Karpas-422 (cell line): ENCODE measurements around the gene CUL9. TPM values are rescaled to one million over a fixed set of nuclear protein-coding genes. Genes with fewer than 3 reads are reported as not detected.
A peak's percentile ranks its signal among the peaks of the same experiment; 100 is the strongest.

Experiments
- DNase-seq: peaks from one replicate; pipeline ENCODE4 v3.0.0-alpha.2; 2015
- H2AFZ ChIP-seq: fragments of 200-600 bp; sonication (generic); 2 replicates; pipeline ENCODE4 v1.6.1; 2014; ENCODE audit warnings: antibody characterized with exemption, low read length, mixed read lengths
- H3K27ac ChIP-seq: fragments of 200-600 bp; sonication (generic); 2 replicates; pipeline ENCODE4 v1.5.1; 2014; ENCODE audit warnings: mild to moderate bottlenecking, low read length, moderate library complexity
- H3K27me3 ChIP-seq: fragments of 200-600 bp; sonication (generic); 2 replicates; pipeline ENCODE4 v1.6.1; 2014; ENCODE audit warnings: low read length, mixed read lengths
- H3K36me3 ChIP-seq: fragments of 200-600 bp; sonication (generic); 2 replicates; pipeline ENCODE4 v1.6.1; 2014; ENCODE audit warnings: low read length, mixed read lengths; ENCODE audit not compliant: insufficient read depth
- H3K4me1 ChIP-seq: fragments of 200-600 bp; sonication (generic); 2 replicates; pipeline ENCODE4 v1.6.1; 2014; ENCODE audit warnings: mild to moderate bottlenecking, low read length, mixed read lengths
- H3K4me2 ChIP-seq: fragments of 200-600 bp; sonication (generic); 2 replicates; pipeline ENCODE4 v1.6.1; 2014; ENCODE audit warnings: low read length, low read depth, mild to moderate bottlenecking; ENCODE audit not compliant: poor library complexity, severe bottlenecking
- H3K4me3 ChIP-seq: fragments of 200-600 bp; sonication (generic); 2 replicates; pipeline ENCODE4 v1.5.1; 2014; ENCODE audit warnings: mild to moderate bottlenecking, antibody characterized with exemption, low read length, mixed read lengths
- H3K79me2 ChIP-seq: fragments of 200-600 bp; sonication (generic); 2 replicates; pipeline ENCODE4 v1.6.1; 2014; ENCODE audit warnings: mild to moderate bottlenecking, low read length, mixed read lengths
- H3K9ac ChIP-seq: fragments of 200-600 bp; sonication (generic); 2 replicates; pipeline ENCODE4 v1.6.0; 2014; ENCODE audit warnings: low read length
- H3K9me2 ChIP-seq: fragments of 200-600 bp; sonication (generic), shearing (Covaris generic); replicated peaks from 2 replicates; pipeline ENCODE4 v1.6.0; 2014; ENCODE audit warnings: mild to moderate bottlenecking, low read length, moderate library complexity; ENCODE audit not compliant: insufficient read depth
- H3K9me3 ChIP-seq: fragments of 300-700, 200-600 bp; sonication (generic); 2 replicates; pipeline ENCODE4 v1.6.1; 2014; ENCODE audit warnings: low read length, mixed read lengths
- H4K20me1 ChIP-seq: fragments of 200-600 bp; sonication (generic); 2 replicates; pipeline ENCODE4 v1.6.1; 2014; ENCODE audit warnings: mild to moderate bottlenecking, antibody characterized with exemption, low read length, low read depth; ENCODE audit not compliant: insufficient read depth
- total RNA-seq: library from RNA; depleted of rRNA; stranded (reverse); fragments of >200 nt; shearing (Covaris generic); gene quantifications from 2 replicates; pipeline ENCODE4 v1.2.3, GENCODE V29; 2014; ENCODE audit warnings: low replicate concordance

The CUL9 gene
- total RNA-seq, 1 experiment from 2014 or later: 34.9 TPM

DNA sequence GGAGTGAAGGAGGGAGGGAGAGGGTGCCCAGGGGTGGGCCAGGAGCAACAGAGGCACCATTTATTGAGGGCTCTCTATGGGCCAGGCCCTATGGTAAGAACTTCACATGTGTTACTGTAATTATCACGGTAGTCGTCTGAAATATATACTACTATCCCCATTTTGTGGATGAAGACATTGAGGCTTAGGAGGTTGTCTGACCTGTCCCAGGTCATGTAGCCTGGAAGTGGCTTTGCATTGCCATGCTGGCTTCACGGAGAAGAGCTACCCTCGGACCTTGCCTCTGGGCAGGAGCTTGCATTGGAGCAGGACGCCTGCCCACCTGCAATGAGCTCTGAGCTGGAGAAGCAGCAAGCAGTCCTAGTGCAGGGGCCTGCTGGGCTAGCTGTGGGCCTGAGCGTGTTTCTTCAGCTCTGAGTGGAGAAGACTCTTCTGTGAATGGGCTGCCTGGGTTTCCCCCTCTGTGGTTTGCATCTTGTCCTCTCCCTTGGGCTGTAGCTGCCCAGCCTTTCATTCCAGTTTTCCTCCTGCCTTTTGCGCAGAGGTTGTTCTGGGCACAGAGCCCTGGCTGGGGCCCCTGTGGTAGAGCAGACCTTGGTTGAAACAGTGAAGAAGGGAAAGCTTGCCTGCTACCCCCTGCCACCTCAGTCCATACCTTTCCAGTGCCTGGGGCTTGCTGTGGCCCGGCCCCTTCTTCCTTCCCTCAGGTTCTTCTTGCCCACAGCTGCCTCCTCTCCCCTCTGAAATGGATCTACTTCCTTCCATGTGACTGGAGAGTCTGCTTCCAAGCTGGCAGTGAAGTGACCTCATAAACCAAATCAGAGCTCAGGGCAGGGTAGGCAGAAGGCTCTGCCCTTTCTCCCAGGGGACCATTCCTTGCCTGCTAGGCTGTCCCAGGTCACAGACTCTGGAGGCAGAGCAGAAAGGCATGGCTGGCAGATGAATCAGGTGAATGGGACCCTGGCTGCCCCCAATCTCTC lies 35.0 kb upstream of the CUL9 start:
- Histone ChIP-seq H3K36me3 (no peaks in the 10 kb centered on the region), H3K9ac (no peak overlapping the region), H4K20me1 (no peaks in the 10 kb centered on the region), H3K27ac (no peak overlapping the region), H3K27me3 (no peaks in the 10 kb centered on the region), H3K9me2 (no peaks in the 10 kb centered on the region), H2AFZ (no peak overlapping the region), H3K4me3 (no peak overlapping the region), H3K4me2 (no peak overlapping the region), H3K4me1 (peaks cover 13% of the 10 kb centered on the region), H3K79me2 (no peaks in the 10 kb centered on the region), H3K9me3 (no peaks in the 10 kb centered on the region)
- no peak for DNase-seq

DNA sequence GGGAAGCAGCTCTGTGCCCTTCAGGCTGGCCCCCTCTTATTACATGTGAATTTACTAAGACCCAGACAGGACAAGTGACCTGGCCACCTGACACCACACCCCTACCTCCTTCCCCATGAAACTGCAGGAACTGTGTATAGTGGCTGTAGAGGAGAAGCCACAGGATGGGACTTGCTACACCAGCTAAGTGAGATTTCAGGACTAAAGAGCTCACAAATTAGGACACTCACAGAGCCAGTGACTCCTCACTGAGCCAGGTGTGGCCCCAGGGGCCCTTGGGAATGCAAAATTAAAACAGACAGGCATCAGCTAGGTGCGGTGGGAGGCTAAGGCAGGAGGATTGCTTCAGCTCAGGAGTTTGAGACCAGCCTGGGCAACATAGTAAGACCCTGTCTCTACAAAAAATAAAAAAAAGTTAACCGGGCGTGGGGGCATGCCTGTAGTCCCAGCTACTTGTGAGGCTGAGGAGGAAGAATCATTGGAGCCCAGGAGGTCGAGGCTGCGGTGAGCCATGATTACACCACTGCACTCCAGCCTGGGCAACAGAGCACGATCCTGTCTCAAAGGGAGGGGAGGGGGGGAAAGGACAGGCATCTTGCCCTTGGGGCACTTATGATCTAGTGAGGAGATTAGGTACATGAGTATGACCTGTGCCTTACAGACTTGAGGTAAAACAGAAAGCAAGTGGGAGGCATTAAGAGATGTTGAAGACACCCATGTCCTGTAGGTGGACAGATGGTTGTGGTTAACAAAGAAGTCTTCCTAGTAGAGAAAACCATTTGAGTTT lies 34.1 kb upstream of the CUL9 start:
- Histone ChIP-seq H3K9me3 (no peaks in the 10 kb centered on the region), H3K27me3 (no peaks in the 10 kb centered on the region), H4K20me1 (no peaks in the 10 kb centered on the region), H3K79me2 (no peaks in the 10 kb centered on the region), H3K9me2 (no peaks in the 10 kb centered on the region), H2AFZ (no peak overlapping the region), H3K27ac (no peak overlapping the region), H3K36me3 (no peaks in the 10 kb centered on the region), H3K4me3 (no peak overlapping the region), H3K4me1 (peaks cover 11% of the 10 kb centered on the region), H3K9ac (no peak overlapping the region), H3K4me2 (no peak overlapping the region)
- no peak for DNase-seq

DNA sequence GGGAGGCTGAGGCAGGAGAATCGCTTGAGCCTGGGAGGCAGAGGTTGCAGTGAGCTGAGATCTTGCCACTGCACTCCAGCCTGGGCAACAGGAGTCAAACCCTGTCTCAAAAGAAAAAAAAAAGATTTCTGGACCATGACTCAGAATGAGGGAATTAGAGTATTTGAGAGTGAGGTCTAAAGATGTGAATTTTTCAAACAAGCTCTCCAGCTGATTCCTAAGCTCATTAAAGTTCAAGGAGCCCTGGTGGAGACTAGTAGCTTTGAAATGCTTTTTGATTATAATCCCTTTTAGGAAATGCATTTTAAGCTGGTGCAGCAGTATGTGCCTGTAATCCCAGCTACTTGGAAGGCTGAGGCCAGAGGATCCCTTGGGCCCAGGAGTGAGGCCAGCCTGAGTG lies 32.7 kb upstream of the CUL9 start:
- Histone ChIP-seq H3K9me3 (no peaks in the 10 kb centered on the region), H3K4me1 (0 out of 2 replicates have a peak, but pooled peaks cover 3% of the 10 kb centered on the region), H3K36me3 (no peaks in the 10 kb centered on the region), H3K79me2 (no peaks in the 10 kb centered on the region), H3K27me3 (no peaks in the 10 kb centered on the region), H3K27ac (no peak overlapping the region), H2AFZ (no peak overlapping the region), H3K9ac (no peak overlapping the region), H3K4me2 (no peak overlapping the region), H3K9me2 (no peaks in the 10 kb centered on the region), H4K20me1 (no peaks in the 10 kb centered on the region), H3K4me3 (no peak overlapping the region)
- DNase-seq: no peak

DNA sequence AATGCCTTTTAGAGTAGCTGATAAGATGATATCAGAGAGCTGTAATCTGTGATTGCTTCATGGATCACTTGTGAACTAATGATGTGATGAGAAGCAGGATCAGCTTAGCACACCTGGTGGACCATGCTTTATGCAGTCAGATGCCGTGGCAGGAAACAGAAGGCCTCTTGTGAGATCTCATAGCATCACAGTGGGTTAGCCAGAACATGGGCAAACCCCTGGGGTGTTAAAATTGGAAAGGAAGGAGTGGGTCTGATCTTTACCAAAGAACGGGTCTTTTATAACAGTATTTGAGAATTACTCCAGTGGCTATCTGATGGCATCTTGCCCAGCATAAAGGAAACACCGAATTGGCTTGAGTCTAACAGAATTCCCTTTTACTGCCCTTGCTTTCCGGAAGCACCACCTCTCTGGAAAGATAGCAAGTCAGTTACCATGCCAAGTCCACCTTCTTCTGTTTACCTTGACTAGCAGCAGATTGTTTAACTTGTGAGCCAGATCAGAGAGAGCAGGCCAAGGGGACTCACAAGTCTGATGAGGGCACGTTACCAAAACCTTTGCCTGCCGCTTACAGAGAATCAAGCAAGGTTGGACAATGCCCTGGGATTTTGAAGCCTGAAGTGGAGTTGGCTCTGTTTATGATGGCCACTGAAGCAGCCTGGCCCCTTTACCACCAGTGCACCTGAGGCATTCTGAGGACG lies 31.8 kb upstream of the CUL9 start:
- no peak overlapping the region for H3K4me3 ChIP-seq
- H3K27me3 ChIP-seq: no peaks in the 10 kb centered on the region
- H3K9me3 ChIP-seq: no peaks in the 10 kb centered on the region
- H3K9ac ChIP-seq: no peak overlapping the region
- DNase-seq: no peak
- H3K4me1 ChIP-seq: 0 out of 2 replicates have a peak, but pooled peaks cover 3% of the 10 kb centered on the region
- no peaks in the 10 kb centered on the region for H4K20me1 ChIP-seq
- H3K36me3 ChIP-seq: no peaks in the 10 kb centered on the region
- no peak overlapping the region for H3K27ac ChIP-seq
- no peak overlapping the region for H3K4me2 ChIP-seq
- H3K79me2 ChIP-seq: no peaks in the 10 kb centered on the region
- H3K9me2 ChIP-seq: no peaks in the 10 kb centered on the region
- H2AFZ ChIP-seq: no peak overlapping the region

DNA sequence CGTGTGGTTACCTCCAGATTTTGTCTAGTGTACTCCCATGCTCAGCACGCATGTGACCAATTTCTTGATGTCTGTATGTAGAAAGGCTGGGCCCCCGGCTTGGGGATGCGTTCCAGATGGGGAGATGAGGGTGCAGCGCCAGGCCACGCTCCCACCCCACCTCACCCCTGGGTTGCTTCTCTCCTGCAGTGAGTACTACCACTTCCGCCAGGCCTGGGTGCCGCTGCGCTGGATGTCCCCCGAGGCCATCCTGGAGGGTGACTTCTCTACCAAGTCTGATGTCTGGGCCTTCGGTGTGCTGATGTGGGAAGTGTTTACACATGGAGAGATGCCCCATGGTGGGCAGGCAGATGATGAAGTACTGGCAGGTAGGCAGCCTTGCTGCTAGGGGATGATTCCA lies 22.4 kb upstream of the CUL9 start:
- H3K4me3 ChIP-seq: no peak overlapping the region
- H3K79me2 ChIP-seq: no peaks in the 10 kb centered on the region
- H3K9ac ChIP-seq: no peak overlapping the region
- no peak overlapping the region for H2AFZ ChIP-seq
- no peak overlapping the region for H3K27ac ChIP-seq
- no peak overlapping the region for H3K4me2 ChIP-seq
- no peaks in the 10 kb centered on the region for H3K36me3 ChIP-seq
- H4K20me1 ChIP-seq: no peaks in the 10 kb centered on the region
- no peaks in the 10 kb centered on the region for H3K27me3 ChIP-seq
- no peaks in the 10 kb centered on the region for H3K9me2 ChIP-seq
- no peak for DNase-seq
- H3K9me3 ChIP-seq: no peaks in the 10 kb centered on the region
- H3K4me1 ChIP-seq: no peaks in the 10 kb centered on the region

- no peaks in the 10 kb centered on the region for H4K20me1 ChIP-seq
- no peaks in the 10 kb centered on the region for H3K79me2 ChIP-seq
- H3K36me3 ChIP-seq: no peaks in the 10 kb centered on the region
- H3K4me2 ChIP-seq: no peak overlapping the region
- no peak overlapping the region for H2AFZ ChIP-seq
- H3K27ac ChIP-seq: no peak overlapping the region
- no peaks in the 10 kb centered on the region for H3K9me2 ChIP-seq
- DNase-seq: no peak
- H3K4me1 ChIP-seq: no peaks in the 10 kb centered on the region
- H3K9ac ChIP-seq: no peak overlapping the region
- no peak overlapping the region for H3K4me3 ChIP-seq
- H3K27me3 ChIP-seq: no peaks in the 10 kb centered on the region
- H3K9me3 ChIP-seq: no peaks in the 10 kb centered on the region
These were observed 18.1 kb upstream of the CUL9 start for GRCh38 chr6:43163899-43164298.

DNA sequence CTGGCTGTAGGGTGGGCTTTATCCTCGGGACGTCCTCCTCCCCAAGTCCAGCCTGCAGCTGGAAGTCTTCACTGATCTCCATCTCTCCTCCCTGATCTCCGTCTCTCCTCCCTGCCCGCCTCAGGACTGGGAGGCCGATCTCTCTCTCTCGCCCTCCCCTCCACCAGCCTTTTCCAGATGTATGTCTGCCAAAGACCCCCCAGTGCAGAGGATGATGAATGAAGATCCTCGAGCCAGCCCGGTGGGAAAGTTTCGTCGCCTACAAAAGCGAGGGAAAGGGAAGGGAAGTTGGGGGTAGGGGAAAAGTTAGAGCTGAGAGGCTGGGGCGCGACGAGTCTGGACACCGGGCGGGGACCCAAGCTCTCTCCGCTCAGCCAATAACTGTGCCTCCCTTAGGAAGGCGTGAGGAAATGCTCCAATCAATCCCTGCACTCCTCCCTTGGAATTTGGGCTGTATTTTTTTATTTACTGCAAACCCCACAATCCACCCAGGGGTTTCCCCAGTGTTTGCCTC lies 11.5 kb upstream of the CUL9 start:
- H3K27me3 ChIP-seq: no peaks in the 10 kb centered on the region
- no peak for DNase-seq
- H3K27ac ChIP-seq: no peak overlapping the region

More for the DNA sequence above, 11.5 kb upstream of the CUL9 start:
- H3K4me2 ChIP-seq: peak overlapping the region; percentile 83
- peaks cover 24% of the 10 kb centered on the region for H4K20me1 ChIP-seq
- peaks cover 7% of the 10 kb centered on the region; the same call in 1 of the 2 replicates for H3K36me3 ChIP-seq
- H3K4me1 ChIP-seq: peaks cover 35% of the 10 kb centered on the region
- peak overlapping the region; percentile 68 for H3K4me3 ChIP-seq
- H3K79me2 ChIP-seq: peaks cover 29% of the 10 kb centered on the region
- H3K9me2 ChIP-seq: no peaks in the 10 kb centered on the region
- H3K9me3 ChIP-seq: no peaks in the 10 kb centered on the region
- peak overlapping the region; percentile 80 for H3K9ac ChIP-seq
- peak overlapping the region; percentile 61; the same call in 1 of the 2 replicates for H2AFZ ChIP-seq
